NK-92 treated with Interleukin-12 subunit alpha and Interleukin-12 subunit beta, amount 100 ng/mL, for 24 hours (cell line): ENCODE measurements around the gene SNAP47.

ENCODE experiments used
- DNase-seq: peaks from one replicate; lab custom pipeline; 2025; lab: John Stamatoyannopoulos, UW

Gene SNAP47

DNA sequence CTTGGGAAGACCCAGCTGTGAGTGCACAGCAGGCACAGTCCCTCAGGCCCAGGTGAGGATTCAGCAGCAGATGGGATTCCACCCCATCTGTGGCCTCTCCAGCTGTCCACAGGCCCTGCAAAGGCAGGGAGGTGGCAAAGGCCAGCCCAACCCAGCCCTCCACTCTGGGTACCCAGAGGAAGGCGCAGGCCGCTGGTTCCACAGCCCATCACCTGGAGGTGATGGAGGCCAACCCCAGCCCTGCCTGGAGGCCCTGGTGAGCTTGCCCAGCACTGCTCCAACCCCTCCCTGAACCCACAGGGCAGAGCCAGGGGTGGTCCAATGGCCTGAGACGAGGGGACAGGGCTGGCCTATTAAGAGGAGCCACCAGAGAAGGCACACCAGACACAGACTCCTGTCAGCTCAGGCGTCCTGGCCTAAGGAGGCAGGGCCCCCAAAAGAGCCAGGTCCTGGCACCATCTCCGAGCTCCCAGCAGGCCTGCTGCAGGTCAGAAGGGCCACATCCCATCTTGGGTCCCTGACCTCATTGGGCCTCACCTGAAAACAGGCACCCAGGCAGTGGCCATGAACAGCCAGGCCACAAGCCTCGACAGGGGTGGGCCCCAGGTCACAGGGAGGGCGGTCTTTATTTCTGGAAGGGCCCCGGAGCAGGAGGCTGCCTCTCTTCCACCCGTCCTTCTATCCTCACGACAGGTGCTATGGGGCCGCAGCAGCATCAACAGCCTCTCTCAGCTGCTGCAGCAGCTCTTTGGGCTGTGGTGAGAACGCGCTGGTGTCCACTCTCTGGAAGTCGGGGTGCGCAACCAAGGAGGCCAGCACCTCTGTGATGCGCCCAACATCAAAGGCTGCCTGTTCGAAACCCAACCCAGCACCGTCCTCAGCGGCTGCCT is 3.3 kb upstream of the SNAP47 start:
- DNase-seq = no peak

DNA sequence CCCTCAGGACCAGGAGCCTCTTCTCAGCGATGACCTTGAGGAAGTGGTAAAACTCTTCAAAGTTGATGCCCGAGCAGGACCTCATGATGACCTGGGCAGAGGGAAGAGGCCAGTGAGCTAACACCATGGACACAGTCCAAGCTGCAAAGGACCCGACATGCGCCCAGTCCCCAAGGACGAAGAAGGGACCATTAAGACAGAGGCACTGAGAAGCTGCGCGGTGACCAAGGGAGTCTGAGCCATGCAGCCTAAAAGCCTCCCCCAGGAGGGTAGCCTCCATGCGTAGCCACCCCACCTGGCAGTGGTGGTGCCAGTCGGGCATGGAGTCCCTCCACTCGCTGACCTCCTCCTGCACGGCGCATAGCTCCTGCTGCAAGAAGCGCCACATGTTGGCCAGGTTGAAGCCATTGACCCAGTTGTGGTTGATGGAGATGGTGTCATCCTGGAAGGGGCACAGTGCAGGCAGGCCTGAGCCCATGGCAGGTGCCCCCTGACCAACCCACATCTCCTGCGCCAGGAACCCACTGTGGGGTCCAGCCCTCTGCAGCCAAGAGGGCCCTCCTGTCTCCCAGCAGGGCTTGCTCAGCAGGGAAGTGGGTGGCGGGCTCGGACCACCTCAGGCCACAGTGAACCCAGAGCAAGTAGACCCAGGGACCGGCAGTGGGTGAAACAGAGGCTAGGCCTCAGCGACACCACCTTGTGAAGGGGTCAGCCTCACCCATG is 2.5 kb upstream of the SNAP47 start:
- DNase-seq = no peak

DNA sequence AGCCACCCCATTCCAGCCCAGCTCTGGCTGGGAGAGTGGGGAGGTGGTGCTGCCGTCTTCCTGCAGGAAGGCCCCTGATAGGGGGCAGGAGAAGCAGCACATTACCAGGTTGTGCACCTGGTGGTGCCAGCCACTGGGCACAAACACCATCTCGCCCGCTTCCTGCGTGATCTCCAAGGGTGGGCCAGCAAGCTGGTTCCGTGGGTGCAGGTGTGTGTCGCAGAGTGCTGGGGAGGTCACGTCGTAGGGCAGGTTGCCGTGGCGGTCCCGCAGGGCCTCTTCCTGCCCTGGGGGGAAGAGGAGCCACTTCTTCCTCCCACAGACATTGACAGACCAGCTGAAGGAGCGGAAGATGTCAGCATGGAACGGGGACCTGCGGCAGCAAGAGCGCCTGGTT is 1.9 kb upstream of the SNAP47 start:
- no peak for DNase-seq

DNA sequence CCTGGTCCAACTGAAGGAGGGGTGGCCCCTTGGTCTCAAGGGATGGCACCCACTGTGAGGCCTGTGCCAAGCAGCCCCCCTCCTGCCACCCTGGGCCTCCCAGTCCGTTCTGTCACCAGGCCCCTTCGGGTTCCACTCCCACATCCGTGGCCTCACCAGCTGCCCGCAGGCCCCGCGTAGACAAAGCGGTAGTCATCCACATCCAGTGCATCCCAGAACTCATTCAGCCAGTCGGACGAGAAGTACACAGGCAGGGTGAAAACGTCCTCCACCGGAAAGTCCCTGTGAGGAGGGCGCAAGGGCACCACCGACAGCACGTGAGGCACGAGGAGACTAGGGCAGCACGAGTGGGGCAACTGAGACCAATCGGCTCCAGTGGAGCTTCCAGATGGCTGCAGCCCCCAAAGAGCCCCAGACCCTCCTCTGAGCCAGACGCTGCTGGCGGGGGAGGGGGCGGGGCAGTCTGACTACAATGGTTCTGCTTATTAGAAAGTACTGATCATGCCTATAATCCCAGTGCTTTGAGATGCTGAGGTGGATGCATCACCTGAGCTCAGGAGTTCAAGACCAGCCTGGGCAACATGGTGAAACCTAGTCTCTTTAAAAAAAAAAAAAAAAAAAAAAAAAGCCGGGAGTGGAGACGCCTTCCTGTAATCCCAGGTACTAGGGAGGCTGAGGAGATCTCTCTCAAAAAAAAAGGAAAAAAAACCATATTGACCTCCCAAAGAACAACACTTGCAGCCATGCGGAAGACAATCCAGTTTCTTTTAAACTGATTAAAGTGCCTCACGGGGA is 1.3 kb upstream of the SNAP47 start:
- DNase-seq = no peak

DNA sequence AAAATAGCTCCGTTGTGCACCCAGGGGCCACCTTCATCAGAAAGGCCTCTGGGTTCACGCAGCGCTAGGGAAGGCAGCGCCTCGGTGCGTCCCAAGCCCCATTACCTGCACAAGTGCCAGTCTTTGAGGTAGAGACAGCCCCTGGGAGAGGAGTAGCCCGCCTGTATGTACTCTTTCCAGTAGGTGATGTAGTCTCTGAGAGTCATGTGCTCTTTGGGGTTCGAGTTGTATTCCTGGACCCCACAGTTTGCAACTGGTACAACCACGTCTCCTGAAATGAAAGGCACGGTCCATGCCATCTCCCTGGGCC is 734 bp upstream of the SNAP47 start:
- no peak for DNase-seq

DNA sequence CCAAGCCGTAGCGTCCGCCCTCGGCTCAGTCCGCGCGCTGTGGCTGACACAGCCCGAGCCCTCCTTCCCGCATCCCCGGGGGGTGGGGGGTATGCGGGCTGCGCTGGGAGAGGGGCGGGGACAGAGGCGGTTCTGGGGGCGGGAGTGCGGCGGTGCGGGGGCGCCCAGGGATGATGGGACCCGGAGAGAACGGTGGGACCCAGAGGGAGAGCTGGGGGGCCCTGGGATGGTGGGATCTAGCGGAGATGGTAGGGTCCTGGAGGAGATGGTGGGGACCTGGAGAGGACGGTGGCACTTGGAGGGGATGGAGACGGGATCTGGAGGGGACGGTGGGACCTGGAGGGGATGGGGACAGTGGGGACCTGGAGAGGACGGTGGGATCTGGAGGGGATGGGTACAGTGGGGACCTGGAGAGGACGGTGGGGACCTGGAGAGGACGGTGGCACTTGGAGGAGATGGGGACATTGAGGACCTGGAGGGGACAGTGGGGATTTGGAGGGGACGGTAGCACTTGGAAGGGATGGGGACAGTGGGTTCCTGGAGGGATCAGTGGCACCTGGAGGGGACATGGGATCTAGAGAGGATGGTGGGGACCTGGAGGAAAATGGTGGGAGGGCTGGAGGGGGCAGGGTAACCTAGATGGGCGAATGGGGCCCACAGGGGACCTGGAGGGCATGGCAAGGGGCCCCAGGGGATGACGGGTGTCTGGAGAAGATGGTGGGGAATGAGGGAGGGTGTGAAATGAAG is 477 bp downstream of the SNAP47 start:
- no peak for DNase-seq

DNA sequence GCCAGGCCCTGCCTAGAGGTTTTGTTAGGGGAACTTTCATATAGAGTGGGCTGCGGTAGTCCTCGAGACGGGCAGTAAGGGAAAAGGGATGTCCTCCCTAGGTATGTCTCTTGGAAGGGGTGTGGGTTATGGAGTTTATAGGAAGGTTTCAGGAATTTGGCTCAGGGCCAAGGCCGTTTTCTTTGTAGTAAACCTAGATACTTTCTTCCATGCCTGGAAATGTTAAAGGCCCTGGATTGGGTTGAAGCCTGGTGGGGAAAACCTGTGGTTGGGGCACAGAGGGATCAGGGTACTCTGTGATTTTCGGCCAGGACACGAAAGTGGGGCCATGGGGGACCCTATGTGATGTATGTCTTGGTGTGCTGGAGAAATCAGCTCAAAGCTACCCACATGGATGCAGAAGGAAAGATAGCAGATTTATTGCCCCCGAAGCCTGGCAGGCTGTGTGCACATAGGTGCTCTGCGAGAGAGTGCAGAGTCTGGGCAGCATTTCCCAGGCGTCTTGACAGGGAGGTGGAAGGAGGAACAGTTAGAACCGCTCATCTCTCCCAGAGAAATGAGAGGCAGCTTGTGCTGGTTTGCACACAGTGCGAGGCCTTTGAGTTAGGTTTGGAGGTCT is 1.7 kb downstream of the SNAP47 start:
- no peak for DNase-seq

DNA sequence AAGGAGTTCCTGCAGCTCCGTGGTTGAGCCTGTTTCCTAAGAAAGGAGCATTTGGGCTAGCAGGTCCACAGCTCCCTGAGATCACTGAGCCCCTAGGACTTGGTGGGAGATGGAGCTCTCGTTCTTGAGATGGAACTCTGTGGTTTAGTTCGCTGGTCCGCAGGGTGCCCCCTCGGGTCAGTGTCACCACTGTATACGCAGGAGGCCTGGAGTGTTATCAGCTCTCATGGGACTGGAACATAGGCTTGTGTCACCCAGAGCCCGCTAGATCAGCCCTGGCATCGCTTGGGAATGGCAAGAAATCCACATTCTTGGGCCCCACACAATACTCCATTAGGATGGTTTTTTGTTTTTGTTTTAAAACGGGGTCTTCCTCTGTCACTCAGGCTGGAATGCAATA is 3.6 kb downstream of the SNAP47 start:
- no peak for DNase-seq

DNA sequence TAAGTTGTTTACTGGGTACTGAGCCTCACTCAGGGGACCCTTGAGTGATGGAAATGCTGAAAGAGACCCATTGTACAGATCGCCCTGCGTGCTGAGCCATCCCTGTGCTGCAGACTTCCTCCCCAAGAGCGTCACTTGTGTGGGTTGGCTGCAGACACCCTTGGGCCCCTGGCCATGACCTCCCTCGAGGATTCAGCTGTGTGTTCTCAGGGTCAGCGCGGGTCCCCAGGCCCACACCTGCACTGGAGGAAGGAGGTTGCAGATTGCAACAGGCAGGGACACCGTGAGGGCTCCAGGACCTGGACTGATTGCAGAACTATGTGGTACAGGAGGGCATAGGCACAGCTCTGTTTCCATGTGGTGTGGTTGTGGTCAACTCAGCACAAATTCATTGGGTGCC is 4.4 kb downstream of the SNAP47 start:
- DNase-seq = no peak

DNA sequence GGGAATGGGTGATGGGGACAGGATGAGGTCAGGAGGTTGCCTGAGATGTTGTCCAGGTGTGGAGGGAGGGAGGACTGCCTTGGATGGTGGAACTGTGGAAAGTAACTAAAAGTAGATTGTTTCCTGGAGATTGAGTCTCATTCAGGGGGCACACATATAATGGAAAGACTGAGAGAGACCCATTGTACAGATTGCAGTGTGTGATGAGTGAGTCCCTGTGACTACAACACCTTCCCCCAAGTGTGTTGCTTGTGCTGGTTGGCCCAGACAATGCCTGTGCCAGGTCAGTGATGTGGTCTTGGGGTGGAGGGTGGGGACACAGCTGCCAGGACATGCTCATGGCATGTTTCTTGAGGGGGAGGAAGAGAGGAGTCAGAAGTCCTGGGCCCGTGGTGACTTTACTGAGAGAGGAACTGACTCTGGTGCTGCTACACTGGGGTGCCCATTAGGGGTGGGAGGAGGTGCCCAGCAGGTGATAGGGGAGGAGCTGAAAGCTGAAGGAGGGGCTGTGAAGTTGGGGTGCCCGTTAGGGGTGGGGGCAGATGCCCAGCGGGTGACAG is 5.2 kb downstream of the SNAP47 start:
- DNase-seq = no peak

DNA sequence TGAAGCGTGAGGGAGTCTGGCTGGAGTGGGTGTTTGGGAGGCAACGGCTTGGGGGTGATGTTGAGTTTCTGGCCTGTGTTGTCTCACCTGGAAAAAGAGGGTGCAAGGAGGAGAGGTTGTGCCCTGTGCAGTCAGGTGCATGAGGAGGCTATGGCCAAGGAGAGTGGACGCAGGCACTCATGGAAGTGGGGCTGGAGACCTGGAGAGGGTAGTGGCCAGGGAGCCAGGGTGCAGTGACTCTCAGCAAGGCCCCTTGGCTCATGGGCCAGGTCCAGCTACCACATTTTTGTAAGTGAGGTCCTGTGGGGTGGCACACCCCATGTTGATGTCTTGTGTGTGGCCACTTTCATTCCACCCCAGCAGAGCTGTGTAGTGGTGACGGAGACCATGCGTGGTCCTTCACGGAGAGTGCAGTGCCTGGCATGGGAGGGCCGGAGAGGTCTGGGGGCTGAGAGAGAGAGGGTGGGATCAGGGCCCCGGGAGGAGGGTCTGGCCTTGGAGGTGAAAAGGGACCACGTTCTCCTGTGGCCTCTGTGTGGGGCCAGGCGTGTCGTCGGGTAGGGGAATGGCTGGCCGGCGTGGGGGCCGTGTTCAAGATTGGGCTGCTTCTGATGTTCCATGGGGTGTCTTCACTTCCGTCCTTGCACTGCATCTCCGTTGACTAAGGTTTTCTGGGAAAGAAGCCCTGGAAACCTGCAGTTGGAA is 6.1 kb downstream of the SNAP47 start:
- no peak for DNase-seq

DNA sequence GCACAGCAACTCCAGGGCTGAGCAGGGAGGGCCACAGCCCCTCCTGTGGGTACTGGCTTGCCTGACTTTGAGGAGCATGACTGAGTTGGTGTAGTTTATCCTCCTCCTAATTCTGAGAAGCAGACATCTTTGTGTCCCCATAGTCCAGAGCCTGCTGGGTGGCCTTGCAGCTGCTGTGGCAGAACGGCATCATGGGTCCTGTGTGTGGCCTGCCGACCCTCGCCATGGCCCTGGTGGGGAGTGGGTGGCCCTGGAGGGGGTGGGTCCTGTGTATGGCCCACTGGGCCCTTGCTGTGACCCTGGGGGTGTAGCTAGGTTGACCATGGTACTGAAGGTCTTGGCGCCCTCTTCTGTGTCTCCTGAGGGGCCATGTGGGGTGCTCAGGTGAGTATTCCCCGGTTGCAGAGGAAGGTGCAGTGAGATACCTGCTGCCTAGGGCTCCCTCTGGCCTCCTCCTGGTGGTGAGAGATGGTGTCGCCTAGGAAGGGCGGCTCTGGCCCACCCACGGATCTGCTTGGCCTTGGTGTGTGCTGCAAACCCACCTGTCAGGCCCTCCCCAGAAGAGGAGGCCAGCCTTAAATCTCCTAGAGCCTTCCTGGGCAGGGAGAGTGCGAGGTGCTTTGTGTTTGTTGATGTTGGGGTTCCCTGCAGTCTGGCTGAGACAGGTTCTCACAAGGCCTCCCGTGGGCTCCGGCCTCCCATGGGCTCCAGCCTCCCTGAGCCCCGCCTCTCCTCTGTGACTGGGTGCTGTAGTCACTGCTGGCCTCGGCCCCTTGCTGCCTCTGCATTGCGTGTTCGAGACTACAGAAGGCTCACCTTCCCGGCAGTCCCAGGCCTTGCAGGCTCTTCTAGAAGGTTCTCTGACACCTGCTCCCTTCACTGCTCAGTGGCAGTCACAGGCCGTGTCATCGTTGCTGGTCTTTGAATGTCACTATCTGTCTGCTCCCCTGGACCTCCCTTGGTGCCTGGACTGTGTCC is 7.8 kb downstream of the SNAP47 start:
- no peak for DNase-seq

DNA sequence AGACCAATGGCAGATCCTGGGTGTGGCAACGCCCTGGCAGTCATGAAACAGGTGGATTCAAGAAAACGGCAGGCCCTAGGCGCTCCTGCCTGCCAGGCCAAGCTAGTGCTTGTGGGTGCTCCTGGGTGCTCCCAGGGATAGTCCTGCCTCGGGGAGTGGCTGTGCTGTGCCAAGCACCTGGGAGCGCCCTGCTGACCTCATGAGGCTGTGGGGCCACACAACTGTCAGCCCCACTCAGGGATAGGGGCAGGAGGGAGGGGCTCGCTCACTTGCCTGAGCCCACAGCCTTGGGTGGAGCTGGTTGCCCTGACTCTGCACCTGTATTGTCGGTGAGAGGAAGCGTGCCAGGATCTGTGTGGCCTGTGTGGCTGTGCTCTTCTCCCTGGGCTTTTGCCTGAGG is 9.4 kb downstream of the SNAP47 start:
- DNase-seq = no peak

DNA sequence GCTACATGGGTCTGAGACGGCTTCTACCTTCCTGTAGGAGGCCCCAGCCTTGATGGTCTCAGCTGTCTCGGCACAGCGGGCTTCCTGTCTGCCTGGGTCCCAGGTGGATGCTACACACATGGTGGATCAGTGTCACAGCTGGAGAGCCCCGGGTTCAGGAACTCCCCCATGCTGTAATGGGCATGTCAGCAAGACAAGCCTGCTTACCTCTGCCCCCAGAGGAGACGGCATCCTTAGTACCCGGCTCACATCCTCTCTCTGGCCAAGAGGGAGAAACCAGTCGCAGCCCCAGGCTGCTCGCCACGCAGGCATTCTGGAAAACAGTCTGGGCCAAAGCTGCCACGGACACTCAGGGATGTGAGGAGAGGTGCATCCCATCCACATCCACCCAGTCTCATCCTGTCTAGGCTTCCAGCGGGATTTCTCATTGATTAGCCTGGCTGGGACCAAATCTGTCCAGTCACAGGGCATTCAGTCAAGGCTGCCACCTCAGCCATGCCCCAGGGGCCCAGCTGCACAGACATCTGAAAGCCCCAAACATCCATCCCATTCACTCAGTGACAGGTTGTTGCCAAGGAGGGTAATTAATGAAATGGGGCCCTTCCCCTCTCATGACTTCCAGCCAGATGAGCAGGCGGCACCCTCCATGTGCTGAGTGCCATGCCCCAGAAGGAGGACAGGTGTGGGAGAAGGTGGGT is 10.5 kb downstream of the SNAP47 start:
- DNase-seq = no peak

DNA sequence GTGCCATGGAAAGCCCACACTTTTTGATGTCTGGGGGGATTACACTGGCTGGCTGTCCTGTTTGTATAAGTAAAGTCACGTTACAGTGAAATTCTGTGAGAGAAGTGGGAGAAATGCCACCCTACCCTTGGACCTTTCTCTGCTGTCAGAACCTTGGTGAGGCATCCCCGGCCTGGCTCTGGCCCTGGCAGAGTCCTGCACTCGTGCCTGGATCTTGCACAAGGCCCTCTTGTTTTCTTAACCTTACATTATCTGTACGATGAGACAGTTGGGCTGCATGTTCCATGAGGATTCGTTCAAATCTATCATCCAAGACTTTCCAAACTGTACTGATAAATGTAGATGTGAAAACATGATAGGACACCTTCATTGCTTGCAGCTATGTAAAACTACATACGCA is 11.4 kb downstream of the SNAP47 start:
- DNase-seq = no peak

DNA sequence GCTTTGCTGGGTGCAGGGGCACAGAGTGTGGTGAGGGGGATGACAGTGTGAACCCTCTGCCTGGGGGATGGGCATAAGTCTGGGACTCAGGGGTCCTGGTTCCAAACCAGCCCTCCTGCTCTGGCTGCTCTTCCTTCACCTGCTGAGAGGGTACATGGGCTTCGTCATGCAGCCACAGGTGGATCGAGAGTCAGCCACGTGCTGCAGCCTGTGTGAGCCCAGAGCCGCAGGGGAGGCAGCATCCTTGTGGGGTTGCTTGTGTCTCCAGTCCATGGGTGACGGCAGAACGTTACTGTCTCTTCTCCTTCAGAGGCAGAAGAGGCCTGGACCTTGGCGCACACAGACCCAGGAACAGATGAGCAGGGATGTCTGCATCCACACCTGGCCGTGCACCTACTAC is 12.1 kb downstream of the SNAP47 start:
- DNase-seq = no peak

DNA sequence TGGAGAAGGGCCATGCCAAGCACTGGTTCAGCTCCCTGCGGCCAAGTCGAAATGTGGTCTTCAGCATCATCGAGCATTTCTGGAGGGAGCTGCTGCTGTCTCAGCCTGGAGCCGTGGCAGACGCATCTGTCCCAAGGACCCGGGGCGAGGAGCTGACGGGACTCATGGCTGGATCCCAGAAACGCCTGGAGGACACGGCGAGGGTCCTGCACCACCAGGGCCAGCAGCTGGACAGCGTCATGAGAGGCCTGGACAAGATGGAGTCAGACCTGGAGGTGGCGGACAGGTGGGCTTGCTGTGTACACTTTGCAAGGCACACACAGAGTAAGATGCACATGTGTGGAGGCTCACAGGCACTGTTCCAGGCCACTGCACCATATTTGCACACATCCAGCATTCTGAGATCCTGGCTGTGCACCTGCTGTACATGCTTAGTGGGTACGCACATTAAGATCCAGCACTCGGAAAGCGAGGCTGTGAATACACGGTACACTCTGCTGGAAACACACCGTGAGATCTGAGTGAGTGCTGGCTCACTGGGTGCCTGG is 12.8 kb downstream of the SNAP47 start:
- DNase-seq = no peak

DNA sequence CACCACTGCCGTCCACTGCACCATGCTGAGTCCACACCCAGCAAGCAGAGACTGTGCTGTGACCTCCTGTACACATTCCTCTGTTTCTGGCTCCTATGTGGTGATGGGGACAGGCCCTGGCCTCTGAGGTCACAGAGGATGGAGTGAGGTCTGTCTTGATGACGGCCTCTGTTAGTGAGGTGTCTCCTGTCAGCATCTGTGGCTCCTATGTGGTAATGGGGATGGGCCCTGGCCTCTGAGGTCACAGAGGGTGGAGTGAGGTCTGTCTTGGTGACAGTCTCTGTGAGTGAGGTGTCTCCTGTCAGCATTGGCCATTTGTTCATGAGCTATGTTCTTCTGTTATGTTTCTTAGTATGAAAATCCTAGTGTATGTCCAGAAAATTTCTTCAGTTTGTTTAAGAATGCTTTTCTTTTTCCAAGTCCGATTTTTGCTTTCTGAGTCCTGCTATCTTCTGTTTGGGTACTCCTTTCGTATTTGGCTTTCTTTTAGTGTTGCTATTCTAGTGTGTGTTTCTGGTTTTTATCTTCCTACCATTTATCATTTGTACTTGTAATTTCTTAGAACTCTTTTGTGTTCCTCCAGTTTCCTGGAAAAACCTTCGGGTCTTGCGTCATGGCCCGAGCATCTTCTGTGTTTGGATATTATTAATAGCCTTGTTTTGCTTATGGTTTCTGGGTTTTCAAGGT is 13.4 kb downstream of the SNAP47 start:
- peak; percentile 60 for DNase-seq
